Tibial artery (tissue), 4 donors: ENCODE results near the gene UQCC2.

Experiments
- DNase-seq, 2 donors: peaks; one replicate each; pipeline ENCODE4 v3.0.0-alpha.2; 2019
- H3K27ac ChIP-seq, 2 donors: fragments of 200-600 bp; sonication (generic) in 1 of 2; 1 replicate in 1 of 2; 2 replicates in 1 of 2; pipeline ENCODE4 v1.5.1; 2018 to 2019; ENCODE audit warnings: mild to moderate bottlenecking in 1 of 2
- H3K27me3 ChIP-seq, 2 donors: fragments of 200-600 bp; sonication (generic) in 1 of 2; one replicate each; pipeline versions ENCODE4 v1.5.1 to v1.6.0; 2016 to 2019
- H3K36me3 ChIP-seq, 3 donors: fragments of 200-600 bp; sonication (generic) in 2 of 3; one replicate each; pipeline ENCODE4 v1.5.1; 2016 to 2019; ENCODE audit warnings: mild to moderate bottlenecking in 2 of 3
- H3K4me1 ChIP-seq, 4 donors: fragments of 200-600 bp; sonication (generic) in 2 of 4; 1 replicate in 3 of 4; 2 replicates in 1 of 4; pipeline ENCODE4 v1.5.1; 2016 to 2019
- H3K4me3 ChIP-seq, 2 donors: fragments of 200-600 bp; sonication (generic) in 1 of 2; 1 replicate in 1 of 2; 2 replicates in 1 of 2; pipeline ENCODE4 v1.5.1; 2018 to 2019; ENCODE audit warnings: mild to moderate bottlenecking in 2 of 2
- H3K9me3 ChIP-seq, 3 donors: fragments of 200-600 bp; sonication (generic) in 1 of 3; one replicate each; pipeline ENCODE4 v1.5.1; 2016 to 2019
- CTCF ChIP-seq, 2 experiments: fragments of 200-600 bp in 1 of 2; fragments of 450-650 bp in 1 of 2; IDR thresholded peaks; one replicate each; pipeline ENCODE4 v1.5.1; 2017 to 2019; ENCODE audit warnings: antibody characterized with exemption in 2 of 2, mild to moderate bottlenecking in 1 of 2, moderate library complexity in 1 of 2
- intact Hi-C: fragments of 100-400 bp; cut with DNase I; formaldehyde crosslinking; loops from one replicate; pipeline ENCODE4 v1.15.0; 2023; ENCODE audit warnings: low total_unique reads

UQCC2 gene

GRCh38 chr6:33668328-33668727 lies 43.2 kb downstream of the UQCC2 start:
- H3K36me3 ChIP-seq: peaks cover 0 to 91% (median 57%) of the 10 kb centered on the region in 3 donors
- H3K9me3 ChIP-seq: no peaks in the 10 kb centered on the region
- DNase-seq: no peak
- intact Hi-C loops: no loop called here
- no peak for TF ChIP-seq CTCF (IDR thresholded peaks at IDR 0.05)
- H3K27ac ChIP-seq: no peak overlapping the region
- no peak overlapping the region for H3K4me3 ChIP-seq
- peaks cover 0 to 6% of the 10 kb centered on the region in 2 donors for H3K27me3 ChIP-seq
- peaks cover 0 to 8% (median 4%) of the 10 kb centered on the region in 4 donors for H3K4me1 ChIP-seq

- H3K9me3 ChIP-seq: no peaks in the 10 kb centered on the region
- peaks cover 0 to 91% (median 57%) of the 10 kb centered on the region in 3 donors for H3K36me3 ChIP-seq
- intact Hi-C loops: no loop called here
- TF ChIP-seq CTCF (IDR thresholded peaks at IDR 0.05): no peak
- no peak for DNase-seq
- no peak overlapping the region for H3K27ac ChIP-seq
- no peak overlapping the region for H3K4me3 ChIP-seq
- peaks cover 0 to 3% (median 0%) of the 10 kb centered on the region in 4 donors for H3K4me1 ChIP-seq
- peaks cover 0 to 6% of the 10 kb centered on the region in 2 donors for H3K27me3 ChIP-seq
These were observed 43.7 kb downstream of the UQCC2 start for GRCh38 chr6:33667776-33668175.

GRCh38 chr6:33667072-33667471 lies 44.4 kb downstream of the UQCC2 start:
- DNase-seq: no peak
- peaks cover 0 to 91% (median 57%) of the 10 kb centered on the region in 3 donors for H3K36me3 ChIP-seq
- TF ChIP-seq CTCF (IDR thresholded peaks at IDR 0.05): no peak

GRCh38 chr6:33665957-33666356 lies 45.5 kb downstream of the UQCC2 start:
- no peaks in the 10 kb centered on the region for H3K4me1 ChIP-seq
- TF ChIP-seq CTCF (IDR thresholded peaks at IDR 0.05): no peak
- H3K4me3 ChIP-seq: no peak overlapping the region
- peaks cover 0 to 84% (median 55%) of the 10 kb centered on the region in 3 donors for H3K36me3 ChIP-seq
- H3K27ac ChIP-seq: no peak overlapping the region
- H3K27me3 ChIP-seq: peaks cover 0 to 6% of the 10 kb centered on the region in 2 donors
- H3K9me3 ChIP-seq: no peaks in the 10 kb centered on the region
- intact Hi-C loops: no loop called here
- no peak for DNase-seq

More at GRCh38 chr6:33667072-33667471, 44.4 kb downstream of the UQCC2 start:
- Histone ChIP-seq H3K27me3 (peaks cover 0 to 6% of the 10 kb centered on the region in 2 donors), H3K27ac (no peak overlapping the region), H3K4me3 (no peak overlapping the region), H3K4me1 (no peaks in the 10 kb centered on the region), H3K9me3 (no peaks in the 10 kb centered on the region)
- intact Hi-C loops: no loop called here

GRCh38 chr6:33664506-33665057 lies 46.9 kb downstream of the UQCC2 start:
- H3K27ac ChIP-seq: no peak overlapping the region
- no peak overlapping the region for H3K4me3 ChIP-seq
- peaks cover 0 to 73% (median 41%) of the 10 kb centered on the region in 3 donors for H3K36me3 ChIP-seq
- DNase-seq: no peak
- H3K27me3 ChIP-seq: peaks cover 0 to 6% of the 10 kb centered on the region in 2 donors
- intact Hi-C loops: no loop called here
- no peaks in the 10 kb centered on the region for H3K4me1 ChIP-seq
- no peak for TF ChIP-seq CTCF (IDR thresholded peaks at IDR 0.05)
- H3K9me3 ChIP-seq: no peaks in the 10 kb centered on the region
